Neuron (in vitro differentiated cells): ENCODE measurements around the gene KAT7.

ENCODE experiments used
- H2AFZ ChIP-seq: one replicate; pipeline ENCODE4 v1.6.1; 2013; ENCODE audit warnings: low read depth, mild to moderate bottlenecking, inconsistent platforms, low read length, moderate library complexity
- H3K27me3 ChIP-seq: one replicate; pipeline ENCODE4 v1.6.1; 2013; ENCODE audit warnings: low read length; ENCODE audit not compliant: insufficient read depth
- H3K36me3 ChIP-seq: one replicate; pipeline ENCODE4 v1.6.1; 2013; ENCODE audit warnings: low read length; ENCODE audit not compliant: insufficient read depth
- H3K4me1 ChIP-seq: one replicate; pipeline ENCODE4 v1.6.1; 2013; ENCODE audit warnings: low read length; ENCODE audit not compliant: insufficient read depth
- H3K4me3 ChIP-seq: 2 replicates; pipeline ENCODE4 v1.5.1; 2013; ENCODE audit warnings: mild to moderate bottlenecking, low read length, moderate library complexity
- H3K9me3 ChIP-seq: one replicate; pipeline ENCODE4 v1.6.1; 2013; ENCODE audit warnings: low read length

Gene KAT7

GRCh38 chr17:49788478-49789242 is at the start of gene KAT7:
Gene KAT7 (plus strand): TSS chr17:49788681. CDS start chr17:49788835, 154 bp downstream.
- H2AFZ ChIP-seq: peak within 1 kb of the TSS; percentile 77
- H3K27me3 ChIP-seq: no peaks in the 10 kb centered on the region
- H3K9me3 ChIP-seq: no peaks in the 10 kb centered on the region
- H3K36me3 ChIP-seq: peaks cover 23% of the 10 kb centered on the region
- H3K4me1 ChIP-seq: peaks cover 20% of the 10 kb centered on the region
- H3K4me3 ChIP-seq: peak within 1 kb of the TSS; percentile 95

GRCh38 chr17:49739641-49740271 is 48.7 kb upstream of the KAT7 start:
- Histone ChIP-seq H3K9me3 (no peaks in the 10 kb centered on the region), H3K36me3 (peaks cover 2% of the 10 kb centered on the region), H3K4me1 (no peaks in the 10 kb centered on the region), H3K27me3 (no peaks in the 10 kb centered on the region), H3K4me3 (no peak overlapping the region), H2AFZ (no peak overlapping the region)

GRCh38 chr17:49741009-49741691 is 47.3 kb upstream of the KAT7 start:
- H2AFZ ChIP-seq: no peak overlapping the region
- H3K36me3 ChIP-seq: peaks cover 2% of the 10 kb centered on the region
- H3K9me3 ChIP-seq: no peaks in the 10 kb centered on the region
- no peaks in the 10 kb centered on the region for H3K4me1 ChIP-seq
- no peaks in the 10 kb centered on the region for H3K27me3 ChIP-seq
- no peak overlapping the region for H3K4me3 ChIP-seq

DNA sequence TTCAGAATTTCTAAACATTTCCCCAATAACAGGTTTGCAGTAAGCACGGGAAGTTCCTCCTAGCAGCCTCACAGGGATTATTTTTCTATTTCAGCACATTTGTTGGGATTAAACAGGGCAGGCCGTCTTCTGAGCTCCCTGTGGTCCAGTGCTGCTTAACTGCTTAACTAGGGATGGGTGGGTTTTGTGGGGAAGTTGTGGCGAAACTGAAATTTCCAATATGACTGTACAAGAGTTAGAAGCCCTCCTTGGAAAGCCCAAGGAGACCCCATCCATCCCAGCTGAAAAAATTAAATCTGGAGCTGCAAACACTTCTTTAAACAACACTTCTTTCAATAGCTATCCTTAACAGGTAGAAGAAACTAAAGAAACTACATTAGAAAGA is 46.8 kb upstream of the KAT7 start:
- H3K36me3 ChIP-seq: peaks cover 2% of the 10 kb centered on the region
- H3K4me1 ChIP-seq: no peaks in the 10 kb centered on the region
- no peaks in the 10 kb centered on the region for H3K27me3 ChIP-seq
- no peaks in the 10 kb centered on the region for H3K9me3 ChIP-seq
- H3K4me3 ChIP-seq: no peak overlapping the region
- H2AFZ ChIP-seq: no peak overlapping the region

DNA sequence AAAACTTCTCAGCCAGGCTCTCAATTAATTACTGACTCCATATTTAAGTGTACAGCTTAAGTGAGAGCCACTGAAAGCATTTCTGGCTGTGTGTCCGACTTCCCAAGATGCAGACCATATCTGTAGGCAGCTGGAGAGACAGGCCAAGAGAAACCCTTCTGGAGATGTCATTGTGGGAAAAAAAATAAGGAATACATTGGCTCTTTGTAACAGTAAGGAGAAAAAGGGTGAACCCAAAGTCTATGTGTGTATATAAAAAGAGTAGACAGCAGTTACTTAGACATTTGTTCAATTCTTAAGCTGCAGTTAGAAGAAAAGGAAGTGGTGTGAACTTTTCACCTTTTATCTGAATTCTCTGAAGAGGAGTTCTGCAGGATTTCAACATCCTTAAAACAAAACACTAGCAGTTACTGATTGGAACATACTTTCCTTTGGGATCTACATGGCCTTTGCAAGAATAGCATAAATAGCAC is 46.3 kb upstream of the KAT7 start:
- H2AFZ ChIP-seq: no peak overlapping the region

GRCh38 chr17:49745175-49746139 is 43.0 kb upstream of the KAT7 start:
- H3K9me3 ChIP-seq: no peaks in the 10 kb centered on the region
- H3K4me1 ChIP-seq: no peaks in the 10 kb centered on the region
- H3K36me3 ChIP-seq: peaks cover 11% of the 10 kb centered on the region
- H2AFZ ChIP-seq: no peak overlapping the region
- no peaks in the 10 kb centered on the region for H3K27me3 ChIP-seq
- no peak overlapping the region for H3K4me3 ChIP-seq

More for the DNA sequence above, 46.3 kb upstream of the KAT7 start:
- H3K27me3 ChIP-seq: no peaks in the 10 kb centered on the region
- H3K4me1 ChIP-seq: no peaks in the 10 kb centered on the region
- H3K9me3 ChIP-seq: no peaks in the 10 kb centered on the region
- peaks cover 2% of the 10 kb centered on the region for H3K36me3 ChIP-seq
- no peak overlapping the region for H3K4me3 ChIP-seq

DNA sequence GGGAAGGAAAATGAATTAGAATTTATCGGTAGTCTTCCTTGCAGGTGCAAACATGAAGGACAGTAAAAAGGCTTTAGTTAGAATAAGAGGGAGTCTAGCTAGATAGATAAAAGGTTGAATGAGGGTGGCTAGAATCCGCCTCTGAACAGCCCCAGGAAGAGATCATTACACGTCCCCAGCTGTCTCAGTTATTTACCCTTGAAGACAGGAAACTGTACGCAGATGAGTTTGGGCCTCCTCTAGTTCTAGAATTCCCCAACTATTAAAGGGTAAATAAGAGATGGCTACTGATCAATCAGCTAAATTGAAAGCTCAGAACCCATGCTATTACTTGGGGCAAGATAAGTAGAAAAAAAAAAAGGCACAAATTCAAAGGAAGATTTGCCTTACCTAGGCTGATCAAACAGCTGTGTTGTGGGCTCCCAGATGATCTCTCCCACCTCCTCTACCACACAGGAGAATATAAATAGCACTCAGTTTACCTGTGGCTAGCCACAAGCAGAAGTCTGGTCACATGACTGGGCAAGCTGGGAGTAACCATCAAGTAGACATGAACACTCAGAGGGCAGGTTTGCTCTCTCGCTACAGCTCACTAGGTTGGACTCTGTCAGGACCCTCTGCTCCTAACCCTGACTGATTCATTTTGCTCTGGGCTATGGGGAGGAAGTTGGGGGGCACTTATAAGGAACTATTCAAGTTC is 41.5 kb upstream of the KAT7 start:
- no peaks in the 10 kb centered on the region for H3K9me3 ChIP-seq
- no peaks in the 10 kb centered on the region for H3K4me1 ChIP-seq
- H3K4me3 ChIP-seq: no peak overlapping the region
- H3K27me3 ChIP-seq: no peaks in the 10 kb centered on the region
- H3K36me3 ChIP-seq: peaks cover 9% of the 10 kb centered on the region
- H2AFZ ChIP-seq: no peak overlapping the region

DNA sequence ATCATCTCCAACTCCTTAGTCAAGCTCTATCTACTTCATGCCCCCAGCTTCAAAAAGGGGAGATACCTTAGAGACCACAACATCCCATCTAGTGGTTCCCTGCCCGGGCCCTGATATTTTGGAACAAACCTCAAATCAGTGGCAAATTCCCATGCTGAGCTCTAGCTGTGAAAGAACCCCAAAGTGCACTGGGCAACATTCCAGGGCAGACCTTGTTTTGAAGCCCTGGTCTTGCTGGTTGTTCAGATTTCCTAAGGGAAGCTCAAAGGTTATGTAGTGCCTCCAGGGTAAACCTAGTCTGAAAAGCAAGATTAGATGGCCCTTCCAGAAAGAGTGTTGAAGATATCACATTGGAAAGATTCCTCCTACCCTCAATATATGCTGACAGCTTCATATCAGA is 40.8 kb upstream of the KAT7 start:
- H3K4me1 ChIP-seq: no peaks in the 10 kb centered on the region
- H3K27me3 ChIP-seq: no peaks in the 10 kb centered on the region
- no peak overlapping the region for H2AFZ ChIP-seq
- H3K36me3 ChIP-seq: peaks cover 9% of the 10 kb centered on the region
- H3K4me3 ChIP-seq: no peak overlapping the region
- no peaks in the 10 kb centered on the region for H3K9me3 ChIP-seq

DNA sequence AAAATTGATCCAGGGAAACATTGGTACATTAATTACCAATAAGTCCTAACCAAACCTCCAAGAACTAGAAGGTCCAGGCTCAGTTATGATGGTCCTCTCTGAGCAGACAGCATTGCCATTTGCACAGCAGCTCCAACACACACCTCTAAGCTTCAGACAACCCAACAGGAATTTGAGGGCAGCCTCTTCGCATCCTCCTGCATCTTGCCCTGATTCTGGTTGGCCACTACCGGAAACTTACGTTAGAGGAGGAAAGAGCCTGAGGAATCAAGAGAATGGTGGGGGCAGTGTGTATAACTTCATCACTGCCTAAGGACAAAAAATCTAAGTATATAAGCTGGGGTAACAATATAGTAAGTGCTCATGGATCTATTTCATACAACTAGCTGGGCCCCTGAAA is 40.3 kb upstream of the KAT7 start:
- H2AFZ ChIP-seq: no peak overlapping the region
- no peaks in the 10 kb centered on the region for H3K9me3 ChIP-seq
- H3K4me3 ChIP-seq: no peak overlapping the region
- peaks cover 9% of the 10 kb centered on the region for H3K36me3 ChIP-seq
- H3K27me3 ChIP-seq: no peaks in the 10 kb centered on the region
- H3K4me1 ChIP-seq: no peaks in the 10 kb centered on the region

GRCh38 chr17:49748791-49749190 is 39.7 kb upstream of the KAT7 start:
- Histone ChIP-seq H3K27me3 (no peaks in the 10 kb centered on the region), H2AFZ (no peak overlapping the region), H3K4me1 (no peaks in the 10 kb centered on the region), H3K4me3 (no peak overlapping the region), H3K36me3 (peaks cover 9% of the 10 kb centered on the region), H3K9me3 (no peaks in the 10 kb centered on the region)

DNA sequence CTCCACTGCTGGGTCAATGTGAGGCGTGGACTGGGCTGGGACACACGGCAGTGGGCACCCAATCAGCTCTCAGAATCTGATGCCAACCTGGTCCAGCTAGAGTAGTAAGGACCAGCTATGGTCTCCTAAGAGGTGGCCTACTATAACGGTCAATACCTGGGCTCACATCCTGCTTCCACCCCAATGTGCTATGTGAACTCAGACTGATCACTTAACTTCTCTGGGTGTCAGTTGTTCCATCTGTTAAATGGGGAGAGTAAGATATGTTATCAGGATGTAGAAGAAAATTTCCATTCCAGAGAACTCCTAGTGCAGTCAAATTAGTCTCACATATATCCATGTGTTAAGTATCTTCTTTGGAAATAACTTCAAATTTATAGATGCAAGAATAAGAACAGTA is 38.8 kb upstream of the KAT7 start:
- Histone ChIP-seq H3K9me3 (no peaks in the 10 kb centered on the region), H3K36me3 (peaks cover 9% of the 10 kb centered on the region), H2AFZ (no peak overlapping the region), H3K27me3 (no peaks in the 10 kb centered on the region), H3K4me1 (no peaks in the 10 kb centered on the region), H3K4me3 (no peak overlapping the region)

- Histone ChIP-seq H2AFZ (no peak overlapping the region), H3K36me3 (peaks cover 9% of the 10 kb centered on the region), H3K4me3 (no peak overlapping the region), H3K4me1 (no peaks in the 10 kb centered on the region), H3K9me3 (no peaks in the 10 kb centered on the region), H3K27me3 (no peaks in the 10 kb centered on the region)
Measured at GRCh38 chr17:49752508-49752907, 36.0 kb upstream of the KAT7 start.
